HG03469 (cell line): ENCODE measurements around the gene RNF207.
"Not testable (repeated sequence)": the region's sequence is repeated elsewhere in the genome, so short reads cannot be mapped to it uniquely, and the experiment has no call there.

Experiments used
- ATAC-seq: cut with Tn5 transposase; IDR thresholded peaks from one replicate; pipeline ENCODE4 v1.9.1; 2021; ENCODE audit warnings: mild to moderate bottlenecking, moderate library complexity, moderate number of reproducible peaks; ENCODE audit not compliant: unreplicated experiment

RNF207 gene

DNA sequence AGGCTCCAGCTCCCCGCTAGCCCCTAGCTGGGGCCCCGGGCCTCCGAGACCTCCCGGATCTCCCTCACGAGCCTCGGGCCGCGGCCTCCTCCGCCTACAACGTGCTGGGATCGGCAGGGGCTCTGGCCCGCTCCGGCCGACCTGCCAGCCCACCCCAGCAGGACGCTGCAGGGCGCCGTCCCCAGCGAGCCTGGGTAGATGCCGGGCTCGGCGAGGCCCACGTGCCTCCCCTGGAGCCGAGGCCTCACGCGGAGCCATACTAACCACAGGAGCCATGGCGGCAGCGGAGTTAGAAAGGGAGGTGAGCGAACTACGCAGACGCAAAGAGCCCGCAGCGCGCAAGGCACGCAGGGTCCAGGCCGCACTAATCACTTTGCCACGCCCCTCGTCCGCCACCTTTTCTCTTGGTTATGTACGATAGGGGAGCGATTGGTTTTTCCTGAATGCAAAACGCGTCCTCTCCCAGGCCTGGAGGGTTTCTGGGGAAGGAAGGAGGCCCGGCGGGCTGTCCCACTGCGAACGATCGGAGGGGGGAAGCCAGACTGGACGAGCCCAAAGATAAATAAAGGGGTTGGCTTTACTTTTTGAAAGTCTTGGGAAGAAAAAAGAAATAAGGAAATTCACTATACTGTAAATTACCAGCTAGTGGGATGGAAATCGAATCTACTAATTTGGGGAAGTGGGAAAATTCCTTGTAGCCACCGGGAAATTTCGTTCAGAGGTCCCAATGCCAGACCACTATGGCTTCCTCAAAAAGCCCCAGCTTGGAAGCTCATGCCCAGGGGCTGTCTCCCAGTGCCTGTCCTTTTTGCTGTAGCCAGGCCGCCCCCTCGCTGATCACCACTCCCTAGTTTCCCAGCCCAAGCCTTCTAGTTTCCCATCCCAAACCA is 6.4 kb upstream of the RNF207 start, which contains the start of gene RPL22:
TSS of gene RPL22 (minus strand) at position 298 of the 890 bp plus-strand sequence. CDS start at position 276, 22 bp downstream.
- ATAC-seq = peak; percentile 93

GRCh38 chr1:6200188-6200809 is 5.6 kb upstream of the RNF207 start:
- no peak for ATAC-seq

- ATAC-seq = no peak
Measured at GRCh38 chr1:6202256-6202655, 3.7 kb upstream of the RNF207 start.

- no peak for ATAC-seq
Measured at GRCh38 chr1:6206520-6206855, 569 bp downstream of the RNF207 start.

DNA sequence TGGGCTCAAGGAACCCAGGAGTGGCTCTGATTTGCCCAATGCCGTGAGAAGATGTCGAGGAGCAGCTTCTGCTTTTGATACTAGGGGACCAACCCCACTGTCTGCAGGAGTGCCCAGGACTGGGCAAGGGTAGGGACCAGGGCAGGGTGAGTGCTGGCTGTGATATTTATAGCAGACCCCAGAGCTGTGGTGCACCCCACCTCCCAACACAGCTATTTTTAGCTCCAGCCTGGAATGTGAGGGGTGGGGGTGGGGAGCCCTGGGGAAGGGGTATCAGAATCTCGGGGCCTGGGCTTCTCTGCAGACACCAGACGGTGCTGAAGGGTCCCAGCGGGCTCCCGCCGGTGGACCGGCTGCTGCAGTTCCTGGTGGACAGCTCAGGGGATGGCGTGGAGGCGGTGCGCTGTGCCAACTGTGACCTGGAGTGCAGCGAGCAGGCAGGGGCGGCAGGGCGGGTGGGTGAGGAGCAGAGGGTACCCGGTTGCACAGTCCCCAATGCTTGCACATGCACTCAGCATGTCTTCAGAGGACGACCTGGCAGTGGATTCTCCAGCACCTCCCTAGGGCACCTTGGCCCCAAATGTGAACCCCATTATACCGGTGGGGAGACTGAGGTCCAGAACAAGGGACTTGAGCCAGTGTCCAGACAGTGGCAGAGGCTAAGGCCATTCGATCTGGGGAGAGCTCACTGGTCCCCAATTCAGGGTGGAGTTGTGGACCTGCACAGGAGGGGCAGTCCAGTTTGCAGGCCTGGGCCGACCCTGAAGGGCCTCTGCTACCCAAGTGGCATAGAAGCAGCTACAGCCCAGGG is 1.4 kb downstream of the RNF207 start:
- ATAC-seq = no peak

DNA sequence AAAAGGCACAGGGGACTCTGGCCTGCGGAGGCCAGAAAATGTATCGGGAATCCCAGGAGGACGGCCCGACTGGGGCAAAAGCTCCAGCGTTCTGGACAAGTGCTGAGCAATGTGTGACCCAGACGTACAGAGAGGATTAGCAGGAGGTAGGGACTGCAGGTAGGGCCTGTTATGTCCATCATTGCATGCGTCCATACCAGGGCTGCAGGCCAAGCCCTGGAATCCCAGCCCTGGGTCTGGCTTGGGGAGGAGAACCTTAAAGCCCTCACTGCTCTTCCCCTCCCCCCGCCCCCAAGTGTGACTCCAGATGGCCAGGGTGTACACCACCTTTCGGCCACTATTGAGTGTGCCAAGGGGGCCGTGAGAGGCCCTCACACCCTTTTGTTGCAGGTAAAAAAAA is 2.0 kb downstream of the RNF207 start:
- ATAC-seq = no peak

GRCh38 chr1:6208723-6209660 is 3.1 kb downstream of the RNF207 start:
- no peak for ATAC-seq

DNA sequence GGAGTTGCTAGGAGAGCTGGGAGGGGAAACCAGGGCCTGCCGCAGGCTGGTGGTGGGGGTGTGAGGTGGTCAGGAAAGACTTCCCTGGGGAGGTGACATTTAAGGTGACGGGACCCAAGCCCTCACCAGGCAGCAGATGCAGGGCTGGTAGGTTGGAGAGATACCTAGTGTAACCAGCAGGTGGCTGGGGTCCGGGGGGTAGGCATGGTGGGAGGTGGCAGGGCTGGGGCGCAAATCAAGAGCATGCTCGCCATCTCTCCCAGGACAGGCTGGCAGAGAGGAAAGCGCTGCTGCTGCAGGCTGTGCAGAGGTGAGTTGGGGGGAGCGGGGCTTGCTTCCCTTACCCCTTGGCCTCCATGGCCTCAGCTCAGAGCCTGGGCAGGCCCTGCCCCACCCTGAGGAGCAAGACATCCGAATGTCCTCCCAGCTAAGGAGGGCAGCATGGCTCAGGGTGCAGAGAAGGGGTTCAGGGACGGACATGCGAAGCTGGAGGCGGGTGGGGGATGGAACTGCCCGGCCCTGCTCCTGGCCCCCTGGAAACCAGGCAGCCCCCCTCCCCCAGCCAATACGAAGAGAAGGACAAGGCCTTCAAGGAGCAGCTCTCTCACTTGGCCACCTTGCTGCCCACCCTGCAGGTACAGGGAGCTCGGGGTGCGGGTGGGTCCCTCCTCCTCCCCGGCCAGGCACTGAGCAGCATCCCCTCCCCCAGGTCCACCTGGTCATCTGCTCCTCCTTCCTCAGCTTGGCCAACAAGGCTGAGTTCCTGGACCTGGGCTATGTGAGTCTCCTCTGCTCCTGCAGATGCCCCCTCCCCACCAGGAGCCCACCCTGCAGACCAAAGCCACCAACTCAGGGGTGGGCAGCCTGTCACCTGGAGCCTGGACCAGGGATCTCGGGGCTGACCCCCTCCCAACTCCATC is 4.0 kb downstream of the RNF207 start:
- ATAC-seq = no peak

GRCh38 chr1:6210591-6211355 is 4.9 kb downstream of the RNF207 start:
- ATAC-seq = no peak

GRCh38 chr1:6211731-6212130 is 5.8 kb downstream of the RNF207 start:
- no peak for ATAC-seq

GRCh38 chr1:6212193-6212959 is 6.5 kb downstream of the RNF207 start:
- no peak for ATAC-seq

DNA sequence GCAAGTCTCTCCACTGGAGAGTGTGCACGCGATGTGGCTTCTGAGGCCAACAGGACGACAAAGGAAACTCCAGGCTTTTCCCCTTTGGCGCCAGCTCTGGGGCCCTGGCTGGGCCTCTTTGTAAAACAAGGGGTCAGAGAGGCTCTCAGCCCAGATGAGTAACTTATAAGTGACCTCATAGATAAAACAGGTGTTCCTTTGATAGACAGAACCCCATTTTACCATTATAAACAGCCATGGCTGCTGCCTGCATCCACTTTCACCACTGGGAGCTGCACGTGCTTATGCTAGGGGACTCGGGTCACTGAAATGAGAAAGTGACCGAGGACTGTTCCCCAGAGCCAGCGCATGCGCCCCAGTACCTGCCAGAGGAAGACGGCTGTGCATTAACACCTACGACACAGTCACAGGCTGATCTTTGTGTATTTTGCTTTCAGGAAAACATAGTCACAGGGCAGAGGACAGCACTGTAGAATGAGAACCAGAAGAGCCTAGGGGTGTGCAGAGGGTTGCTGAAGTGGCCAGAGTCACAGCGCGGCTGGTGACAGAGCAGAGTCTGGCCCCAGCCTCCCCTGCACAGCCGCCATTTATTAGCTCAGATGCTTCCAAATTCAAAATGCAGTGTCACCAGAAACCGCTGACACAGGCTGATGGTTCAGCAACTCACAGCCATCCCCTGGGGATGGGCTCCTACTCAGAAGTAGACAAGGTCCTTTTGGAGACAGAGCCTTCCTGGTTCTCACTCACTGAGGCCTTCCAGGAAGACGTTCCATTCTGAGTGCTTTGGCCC is 12.7 kb downstream of the RNF207 start:
- ATAC-seq = no peak

GRCh38 chr1:6219641-6220040 is 13.7 kb downstream of the RNF207 start:
- not testable (repeated sequence) for ATAC-seq

DNA sequence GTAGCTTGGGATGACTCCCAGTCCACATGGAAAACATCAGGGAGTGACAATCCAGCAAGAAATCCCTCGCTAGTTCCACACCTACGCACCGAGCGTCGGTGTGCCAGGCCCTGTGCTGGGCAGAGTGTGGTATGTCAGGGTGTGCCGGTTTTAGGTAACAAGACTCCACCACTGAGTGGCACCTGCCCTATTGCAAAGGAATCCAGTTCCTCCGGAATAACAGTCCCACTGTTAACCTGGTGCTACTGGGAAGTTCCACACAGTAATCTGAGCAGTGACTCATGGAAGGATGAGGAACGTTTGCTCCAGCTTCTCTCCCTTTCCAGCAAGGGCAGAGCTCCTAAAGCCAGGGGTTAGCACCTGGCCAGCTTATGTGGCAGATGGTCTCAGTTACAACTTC is 14.3 kb downstream of the RNF207 start:
- ATAC-seq = no peak

- no peak for ATAC-seq
Measured at GRCh38 chr1:6221210-6221784, 15.4 kb downstream of the RNF207 start.

GRCh38 chr1:6222636-6223035 is 16.7 kb downstream of the RNF207 start:
- no peak for ATAC-seq

DNA sequence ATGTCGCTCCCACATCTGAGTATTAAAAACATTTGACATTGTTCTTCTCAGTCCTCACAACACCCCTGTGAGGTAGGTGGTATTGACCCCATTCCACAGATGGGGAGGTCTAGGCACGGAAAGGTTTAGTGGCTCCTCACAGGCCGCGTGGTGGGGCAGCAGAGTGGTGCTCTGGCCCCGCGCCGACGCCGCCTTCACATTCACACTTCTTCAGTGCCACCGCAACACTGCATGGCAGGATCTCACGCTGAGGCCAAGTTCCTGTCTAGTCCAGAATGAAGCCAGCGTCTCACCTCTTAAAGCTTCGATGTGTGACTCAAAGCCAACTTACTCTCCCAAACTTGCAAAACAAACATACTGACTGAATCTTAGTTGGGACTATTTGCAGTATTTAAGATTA is 17.7 kb downstream of the RNF207 start:
- no peak for ATAC-seq
